KMS-11 (cell line): ENCODE measurements around the gene KCNE2.

ENCODE experiments used
- H2AFZ ChIP-seq: fragments of 200-600 bp; sonication (generic); 2 replicates; pipeline ENCODE4 v1.6.1; 2016; ENCODE audit warnings: antibody characterized with exemption, mixed run types, low read depth
- H3K27ac ChIP-seq: fragments of 200-600 bp; sonication (generic); 2 replicates; pipeline ENCODE4 v1.6.1; 2016; ENCODE audit warnings: mild to moderate bottlenecking, mixed run types
- H3K27me3 ChIP-seq: fragments of 200-600 bp; sonication (generic); 2 replicates; pipeline ENCODE4 v1.6.1; 2017; ENCODE audit warnings: mild to moderate bottlenecking, low read depth, mixed run types, moderate library complexity; ENCODE audit not compliant: insufficient read depth
- H3K36me3 ChIP-seq: fragments of 200-600 bp; sonication (generic); 2 replicates; pipeline ENCODE4 v1.6.1; 2017; ENCODE audit warnings: mild to moderate bottlenecking, mixed run types; ENCODE audit not compliant: insufficient read depth
- H3K4me1 ChIP-seq: fragments of 200-600 bp; sonication (generic); 2 replicates; pipeline ENCODE4 v1.6.1; 2016; ENCODE audit warnings: mild to moderate bottlenecking, low read depth, mixed run types; ENCODE audit not compliant: poor library complexity, severe bottlenecking
- H3K4me2 ChIP-seq: fragments of 200-600 bp; sonication (generic); 2 replicates; pipeline ENCODE4 v1.7.0; 2016; ENCODE audit warnings: mild to moderate bottlenecking, mixed run types
- H3K4me3 ChIP-seq: fragments of 200-600 bp; sonication (generic); IDR thresholded peaks from 2 replicates; pipeline ENCODE4 v1.6.1; 2017; ENCODE audit warnings: low read depth, low read length, mixed read lengths; ENCODE audit not compliant: insufficient read depth
- H3K79me2 ChIP-seq: fragments of 200-600 bp; sonication (generic); 2 replicates; pipeline ENCODE4 v1.6.1; 2016; ENCODE audit warnings: low read depth, mixed run types; ENCODE audit not compliant: insufficient read depth
- H3K9ac ChIP-seq: fragments of 200-600 bp; sonication (generic); 2 replicates; pipeline ENCODE4 v1.6.1; 2016; ENCODE audit warnings: mild to moderate bottlenecking, mixed run types
- H4K20me1 ChIP-seq: fragments of 200-600 bp; sonication (generic); 2 replicates; pipeline ENCODE4 v1.6.1; 2016; ENCODE audit warnings: mild to moderate bottlenecking, mixed run types; ENCODE audit not compliant: insufficient read depth
- TF ChIP-seq, protein P1 (sequence below): fragments of 200-600 bp; sonication (generic); conservative IDR thresholded peaks from 2 replicates; pipeline ENCODE4 v1.6.1; 2017; ENCODE audit warnings: low read depth, mild to moderate bottlenecking, antibody characterized with exemption, low read length, moderate library complexity, mixed read lengths

The KCNE2 gene

DNA sequence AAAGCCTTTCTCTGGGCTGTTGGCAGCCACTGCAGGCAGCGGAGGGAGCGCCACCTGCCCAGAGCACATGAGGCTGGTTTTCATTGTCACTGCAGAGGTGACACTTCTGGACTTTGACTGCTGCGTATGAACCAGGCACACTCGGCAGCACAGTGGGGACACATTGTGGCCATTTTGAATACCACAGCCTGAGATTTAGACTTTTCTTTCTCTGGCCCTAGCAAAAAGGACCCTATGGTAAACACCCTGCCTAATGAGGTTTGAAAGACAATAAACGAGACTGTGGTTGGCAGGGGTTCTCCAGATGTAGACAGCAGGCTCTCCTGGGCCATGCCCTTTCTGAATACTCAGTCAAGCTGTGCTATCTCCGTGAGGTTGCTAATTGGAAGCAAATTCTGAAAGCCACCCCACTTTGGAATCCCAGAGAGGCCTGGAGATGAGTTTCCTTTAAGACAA lies 12.0 kb upstream of the KCNE2 start:
- no peak overlapping the region for H3K27ac ChIP-seq
- H4K20me1 ChIP-seq: no peaks in the 10 kb centered on the region
- TF ChIP-seq, protein P1, sequence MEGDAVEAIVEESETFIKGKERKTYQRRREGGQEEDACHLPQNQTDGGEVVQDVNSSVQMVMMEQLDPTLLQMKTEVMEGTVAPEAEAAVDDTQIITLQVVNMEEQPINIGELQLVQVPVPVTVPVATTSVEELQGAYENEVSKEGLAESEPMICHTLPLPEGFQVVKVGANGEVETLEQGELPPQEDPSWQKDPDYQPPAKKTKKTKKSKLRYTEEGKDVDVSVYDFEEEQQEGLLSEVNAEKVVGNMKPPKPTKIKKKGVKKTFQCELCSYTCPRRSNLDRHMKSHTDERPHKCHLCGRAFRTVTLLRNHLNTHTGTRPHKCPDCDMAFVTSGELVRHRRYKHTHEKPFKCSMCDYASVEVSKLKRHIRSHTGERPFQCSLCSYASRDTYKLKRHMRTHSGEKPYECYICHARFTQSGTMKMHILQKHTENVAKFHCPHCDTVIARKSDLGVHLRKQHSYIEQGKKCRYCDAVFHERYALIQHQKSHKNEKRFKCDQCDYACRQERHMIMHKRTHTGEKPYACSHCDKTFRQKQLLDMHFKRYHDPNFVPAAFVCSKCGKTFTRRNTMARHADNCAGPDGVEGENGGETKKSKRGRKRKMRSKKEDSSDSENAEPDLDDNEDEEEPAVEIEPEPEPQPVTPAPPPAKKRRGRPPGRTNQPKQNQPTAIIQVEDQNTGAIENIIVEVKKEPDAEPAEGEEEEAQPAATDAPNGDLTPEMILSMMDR: peak; percentile 80
- H3K36me3 ChIP-seq: no peaks in the 10 kb centered on the region
- no peaks in the 10 kb centered on the region; the same call in 1 of the 2 replicates for H3K27me3 ChIP-seq
- H2AFZ ChIP-seq: peak overlapping the region; percentile 20; the same call in 1 of the 2 replicates
- H3K79me2 ChIP-seq: no peaks in the 10 kb centered on the region
- H3K9ac ChIP-seq: no peak overlapping the region
- H3K4me3 ChIP-seq: no peak overlapping the region
- H3K4me1 ChIP-seq: peaks cover 5% of the 10 kb centered on the region
- H3K4me2 ChIP-seq: no peak overlapping the region

DNA sequence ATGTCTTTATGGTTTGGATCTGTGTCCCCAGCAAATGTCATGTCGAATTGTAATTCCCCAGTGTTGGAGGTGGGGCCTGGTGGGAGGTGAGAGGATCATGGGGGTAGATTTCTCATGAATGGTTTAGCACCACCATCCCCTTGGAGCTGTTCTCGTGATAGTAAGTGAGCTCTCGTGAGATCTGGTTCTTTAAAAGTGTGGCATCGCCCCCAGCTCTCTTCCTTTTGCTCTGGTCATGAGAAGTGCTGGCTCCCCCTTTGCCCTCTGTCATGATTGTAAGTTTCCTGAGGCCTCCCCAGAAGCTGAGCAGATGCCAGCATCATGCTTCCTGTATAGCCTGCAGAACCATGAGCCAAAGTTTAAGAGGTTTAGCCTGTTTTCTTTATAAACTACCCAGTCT lies 11.2 kb upstream of the KCNE2 start:
- Histone ChIP-seq H3K27ac (no peak overlapping the region), H3K4me2 (no peak overlapping the region), H3K4me3 (no peak overlapping the region), H4K20me1 (no peaks in the 10 kb centered on the region), H3K27me3 (no peaks in the 10 kb centered on the region; the same call in 1 of the 2 replicates), H3K79me2 (no peaks in the 10 kb centered on the region), H3K36me3 (no peaks in the 10 kb centered on the region), H2AFZ (no peak overlapping the region), H3K9ac (no peak overlapping the region), H3K4me1 (peaks cover 5% of the 10 kb centered on the region)
- TF ChIP-seq, protein P1: no peak

DNA sequence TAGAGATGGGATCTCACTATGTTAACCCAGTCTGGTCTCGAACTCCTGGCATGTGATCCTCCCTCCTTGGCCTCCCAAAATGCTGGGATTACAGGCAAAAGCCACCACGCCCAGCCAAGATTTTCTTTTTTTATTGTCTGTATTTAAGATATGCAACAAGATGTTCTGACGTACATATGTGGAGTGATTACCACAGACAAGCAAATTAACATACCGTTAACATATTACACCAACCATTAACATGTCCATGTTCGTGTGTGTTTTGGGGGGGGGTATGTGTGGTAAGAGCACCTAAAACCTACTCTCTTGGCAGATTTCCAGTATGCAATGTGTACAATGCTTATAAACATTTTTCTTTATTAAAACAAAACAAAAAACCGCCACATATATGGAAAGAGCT lies 10.6 kb upstream of the KCNE2 start:
- Histone ChIP-seq H3K27ac (no peak overlapping the region), H2AFZ (no peak overlapping the region), H3K4me1 (peaks cover 5% of the 10 kb centered on the region), H3K4me2 (no peak overlapping the region), H3K79me2 (no peaks in the 10 kb centered on the region), H4K20me1 (no peaks in the 10 kb centered on the region), H3K4me3 (no peak overlapping the region), H3K9ac (no peak overlapping the region), H3K36me3 (no peaks in the 10 kb centered on the region), H3K27me3 (no peaks in the 10 kb centered on the region; the same call in 1 of the 2 replicates)
- TF ChIP-seq, protein P1: no peak

DNA sequence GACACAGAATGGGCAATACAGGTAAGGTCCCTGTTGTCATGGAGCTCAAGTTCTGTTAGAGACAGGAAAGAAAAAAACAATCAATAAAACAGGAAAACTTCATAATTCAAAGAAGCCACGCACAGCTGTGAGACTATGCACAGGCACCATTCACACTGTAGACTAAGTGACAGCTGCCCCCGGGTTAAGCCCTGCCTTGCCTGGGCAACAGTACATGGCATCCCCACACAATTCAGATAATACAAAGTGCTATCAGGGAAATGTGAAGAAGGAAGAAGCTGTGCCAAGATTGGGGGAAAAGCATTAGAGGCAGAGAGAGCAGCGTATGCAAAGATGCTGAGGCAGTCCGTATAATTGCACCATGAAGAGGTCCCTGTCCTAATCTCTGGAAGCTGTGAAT lies 9.0 kb upstream of the KCNE2 start:
- Histone ChIP-seq H3K79me2 (no peaks in the 10 kb centered on the region), H3K27ac (no peak overlapping the region), H3K4me3 (no peak overlapping the region), H3K36me3 (no peaks in the 10 kb centered on the region), H3K27me3 (no peaks in the 10 kb centered on the region; the same call in 1 of the 2 replicates), H3K4me2 (no peak overlapping the region), H3K4me1 (peaks cover 5% of the 10 kb centered on the region), H2AFZ (no peak overlapping the region), H4K20me1 (no peaks in the 10 kb centered on the region), H3K9ac (no peak overlapping the region)
- TF ChIP-seq, protein P1: no peak
